SU-DHL-6 (cell line): ENCODE data around the gene RBM6.

ENCODE experiments used
- H2AFZ ChIP-seq: fragments of 200-600 bp; sonication (generic); 2 replicates; pipeline ENCODE4 v1.6.1; 2014; ENCODE audit warnings: low read depth, mild to moderate bottlenecking, moderate library complexity, mixed read lengths, antibody characterized with exemption, low read length; ENCODE audit not compliant: severe bottlenecking
- H3F3A ChIP-seq: fragments of 200-600 bp; shearing (Covaris generic); 2 replicates; pipeline ENCODE4 v1.6.0; 2016; ENCODE audit warnings: antibody characterized with exemption, mild to moderate bottlenecking; ENCODE audit not compliant: insufficient read depth
- H3K27ac ChIP-seq: fragments of 200-600 bp; sonication (generic); 2 replicates; pipeline ENCODE4 v1.5.1; 2016; ENCODE audit warnings: low read depth, mild to moderate bottlenecking, low read length, moderate library complexity, mixed read lengths
- H3K27me3 ChIP-seq: fragments of 200-600 bp; sonication (generic), shearing (Covaris generic); 2 replicates; pipeline ENCODE4 v1.6.0; 2014; ENCODE audit warnings: mild to moderate bottlenecking, low read length
- H3K36me3 ChIP-seq: fragments of 200-600 bp; sonication (generic); 2 replicates; pipeline ENCODE4 v1.6.1; 2014; ENCODE audit warnings: mild to moderate bottlenecking, low read length, mixed read lengths
- H3K4me2 ChIP-seq: fragments of 300-600, 200-600 bp; shearing (Covaris generic), sonication (generic); 2 replicates; pipeline ENCODE4 v1.6.0; 2014; ENCODE audit warnings: low read length, low read depth, mild to moderate bottlenecking; ENCODE audit not compliant: poor library complexity, severe bottlenecking
- H3K4me3 ChIP-seq: fragments of 200-600 bp; sonication (generic); 2 replicates; pipeline ENCODE4 v1.5.1; 2014; ENCODE audit warnings: antibody characterized with exemption, low read length, mild to moderate bottlenecking, mixed read lengths; ENCODE audit not compliant: insufficient read depth, poor library complexity, severe bottlenecking
- H3K79me2 ChIP-seq: fragments of 200-600 bp; sonication (generic); 2 replicates; pipeline ENCODE4 v1.6.1; 2014; ENCODE audit warnings: mild to moderate bottlenecking, low read length, moderate library complexity; ENCODE audit not compliant: insufficient read depth
- H3K9ac ChIP-seq: fragments of 200-600 bp; sonication (generic); 2 replicates; pipeline ENCODE4 v1.7.0; 2014; ENCODE audit warnings: mild to moderate bottlenecking, low read length
- H3K9me2 ChIP-seq: fragments of 200-600 bp; sonication (generic); replicated peaks from 2 replicates; pipeline ENCODE4 v1.6.1; 2014; ENCODE audit warnings: low read length; ENCODE audit not compliant: insufficient read depth
- H3K9me3 ChIP-seq: fragments of 200-600 bp; sonication (generic); 2 replicates; pipeline ENCODE4 v1.6.1; 2014; ENCODE audit warnings: low read length, mixed read lengths; ENCODE audit not compliant: insufficient read depth
- H4K20me1 ChIP-seq: fragments of 200-600 bp; sonication (generic); 2 replicates; pipeline ENCODE4 v1.6.1; 2014; ENCODE audit warnings: low read depth, mild to moderate bottlenecking, antibody characterized with exemption, low read length, moderate library complexity, mixed read lengths
- CTCF ChIP-seq: fragments of 200-600 bp; sonication (generic); IDR thresholded peaks from one replicate; pipeline ENCODE4 v1.5.1; 2017; ENCODE audit warnings: antibody characterized with exemption, mild to moderate bottlenecking, low read length, moderate library complexity; ENCODE audit not compliant: insufficient read depth, poor library complexity, severe bottlenecking
- EZH2phosphoT487 ChIP-seq: fragments of 200-600 bp; sonication (generic), shearing (Covaris generic); conservative IDR thresholded peaks from 2 replicates; pipeline ENCODE4 v1.6.1; 2018; ENCODE audit warnings: mild to moderate bottlenecking, antibody characterized with exemption, low read length, moderate library complexity, mixed read lengths

RBM6 gene

GRCh38 chr3:49967291-49967690, 27.3 kb downstream of the RBM6 start:
- no peak overlapping the region for H3K4me2 ChIP-seq
- TF ChIP-seq EZH2phosphoT487, result no peak
- no peak for TF ChIP-seq CTCF
- H4K20me1 ChIP-seq, result peaks cover 4% of the 10 kb centered on the region; the same call in 1 of the 2 replicates
- H3K27me3 ChIP-seq, result no peaks in the 10 kb centered on the region
- H2AFZ ChIP-seq, result no peak overlapping the region
- no peak overlapping the region for H3K9ac ChIP-seq
- H3K9me3 ChIP-seq, result no peaks in the 10 kb centered on the region
- H3K79me2 ChIP-seq, result peaks cover 83% of the 10 kb centered on the region
- H3K9me2 ChIP-seq, result no peaks in the 10 kb centered on the region
- H3K4me3 ChIP-seq, result no peak overlapping the region
- peaks cover 27% of the 10 kb centered on the region for H3K36me3 ChIP-seq
- H3F3A ChIP-seq, result peaks cover 18% of the 10 kb centered on the region
- no peak overlapping the region for H3K27ac ChIP-seq

- Histone ChIP-seq H3K9me3 (no peaks in the 10 kb centered on the region), H3K36me3 (peaks cover 25% of the 10 kb centered on the region), H4K20me1 (peaks cover 4% of the 10 kb centered on the region; the same call in 1 of the 2 replicates), H3K27me3 (no peaks in the 10 kb centered on the region), H2AFZ (no peak overlapping the region), H3K9ac (no peak overlapping the region), H3K79me2 (peaks cover 75% of the 10 kb centered on the region), H3K4me3 (no peak overlapping the region), H3F3A (peaks cover 15% of the 10 kb centered on the region), H3K4me2 (no peak overlapping the region), H3K27ac (no peak overlapping the region), H3K9me2 (no peaks in the 10 kb centered on the region)
- TF ChIP-seq EZH2phosphoT487 (no peak), CTCF (no peak)
These were observed 28.4 kb downstream of the RBM6 start for GRCh38 chr3:49968346-49968745.

- Histone ChIP-seq H3F3A (no peaks in the 10 kb centered on the region; the same call in 1 of the 2 replicates), H4K20me1 (peaks cover 4% of the 10 kb centered on the region; the same call in 1 of the 2 replicates), H3K9ac (no peak overlapping the region), H2AFZ (no peak overlapping the region), H3K9me2 (no peaks in the 10 kb centered on the region), H3K4me2 (no peak overlapping the region), H3K79me2 (peaks cover 39% of the 10 kb centered on the region), H3K9me3 (no peaks in the 10 kb centered on the region), H3K36me3 (peaks cover 24% of the 10 kb centered on the region; the same call in 1 of the 2 replicates), H3K4me3 (no peak overlapping the region), H3K27me3 (no peaks in the 10 kb centered on the region), H3K27ac (no peak overlapping the region)
- TF ChIP-seq EZH2phosphoT487 (no peak), CTCF (no peak)
These were observed 32.7 kb downstream of the RBM6 start for GRCh38 chr3:49972656-49973055.
